ENCODE measurements around the gene PCDH7.

- TF ChIP-seq EZH2phosphoT487 (IDR thresholded peaks at IDR 0.05; ENCODE audit: insufficient read depth, low read depth) (no peak), EZH2 (IDR thresholded peaks at IDR 0.05; ENCODE audit: insufficient read depth, poor library complexity, severe bottlenecking) (no peak)
Observed at GRCh38 chr4:30768277-30768676, 48.1 kb downstream of the PCDH7 start.
